OCI-LY7 (cell line): Measurements from ENCODE around the gene MAGEE1. TPM values are rescaled to one million over a fixed set of nuclear protein-coding genes. Genes with fewer than 3 reads are reported as not detected.

Source experiments
- BruUV-seq: library from RNA; stranded (reverse); fragments of 400-500 nt; replicated peaks from 2 replicates; lab custom pipeline; 2021; lab: Mats Ljungman, UMichigan
- CTCF ChIA-PET: fragments of 300-600 bp; sonication (Branson Sonifier 250); formaldehyde crosslinking; loops from one replicate; lab custom pipeline; 2022; ENCODE audit warnings: antibody characterized with exemption; ENCODE audit not compliant: unreplicated experiment; lab: Charles Lee
- POLR2A ChIA-PET: fragments of 300-600 bp; sonication (Branson Sonifier 250); formaldehyde crosslinking; loops from one replicate; lab custom pipeline; 2022; ENCODE audit warnings: antibody characterized with exemption; lab: Charles Lee
- DNase-seq: peaks from one replicate; pipeline ENCODE4 v3.0.0-alpha.2; 2015; ENCODE audit warnings: low spot score
- H2AFZ ChIP-seq: fragments of 200-600 bp; sonication (generic), shearing (Covaris generic); 2 replicates; pipeline ENCODE4 v1.6.1; 2014; ENCODE audit warnings: mild to moderate bottlenecking, antibody characterized with exemption, low read length, moderate library complexity
- H3K27ac ChIP-seq: fragments of 200-600 bp; sonication (generic); 2 replicates; pipeline ENCODE4 v1.5.1; 2014; ENCODE audit warnings: mixed run types, low read depth, mild to moderate bottlenecking, moderate library complexity, low read length, inconsistent platforms; ENCODE audit not compliant: poor library complexity, severe bottlenecking
- H3K36me3 ChIP-seq: fragments of 200-600 bp; sonication (generic); 2 replicates; pipeline ENCODE4 v1.6.1; 2014; ENCODE audit warnings: mild to moderate bottlenecking, antibody characterized with exemption, low read length, moderate library complexity, mixed read lengths; ENCODE audit not compliant: insufficient read depth
- H3K4me1 ChIP-seq: fragments of 200-600 bp; sonication (generic); 2 replicates; pipeline ENCODE4 v1.5.1; 2014; ENCODE audit warnings: mild to moderate bottlenecking, low read length; ENCODE audit not compliant: insufficient read depth, poor library complexity, severe bottlenecking
- H3K4me2 ChIP-seq: fragments of 200-600 bp; sonication (generic); 2 replicates; pipeline ENCODE4 v1.6.1; 2014; ENCODE audit warnings: mild to moderate bottlenecking, low read length
- H3K4me3 ChIP-seq: fragments of 200-600 bp; sonication (generic); 2 replicates; pipeline ENCODE4 v1.5.1; 2014; ENCODE audit warnings: mild to moderate bottlenecking, low read depth, low read length; ENCODE audit not compliant: poor library complexity, severe bottlenecking
- H3K79me2 ChIP-seq: fragments of 200-600 bp; sonication (generic); 2 replicates; pipeline ENCODE4 v1.6.1; 2016; ENCODE audit warnings: low read depth, mild to moderate bottlenecking, low read length, moderate library complexity, mixed read lengths; ENCODE audit not compliant: insufficient read depth
- H3K9me2 ChIP-seq: fragments of 200-600 bp; sonication (generic); 2 replicates; pipeline ENCODE4 v1.6.1; 2016; ENCODE audit warnings: mild to moderate bottlenecking, low read length, mixed read lengths; ENCODE audit not compliant: insufficient read depth
- H3K9me3 ChIP-seq: fragments of 200-600 bp; sonication (generic); 2 replicates; pipeline ENCODE4 v1.6.1; 2014; ENCODE audit warnings: mild to moderate bottlenecking, mixed run types, low read length, mixed read lengths
- H4K20me1 ChIP-seq: fragments of 200-600 bp; sonication (generic); 2 replicates; pipeline ENCODE4 v1.6.1; 2014; ENCODE audit warnings: mild to moderate bottlenecking, antibody characterized with exemption, low read length, moderate library complexity, mixed read lengths; ENCODE audit not compliant: insufficient read depth
- CTCF ChIP-seq: fragments of 200-600 bp; sonication (generic); conservative IDR thresholded peaks from 2 replicates; pipeline ENCODE4 v1.5.1; 2014; ENCODE audit warnings: mild to moderate bottlenecking, antibody characterized with exemption, low read length, moderate library complexity, mixed read lengths
- EZH2phosphoT487 ChIP-seq: fragments of 200-600 bp; sonication (generic); IDR thresholded peaks from 2 replicates; pipeline ENCODE4 v1.6.1; 2018; ENCODE audit warnings: low read depth, borderline replicate concordance, mild to moderate bottlenecking, mixed run types, antibody characterized with exemption, low read length, moderate library complexity, mixed read lengths
- intact Hi-C: fragments of 100-400 bp; cut with micrococcal nuclease; formaldehyde crosslinking; loops from one replicate; pipeline ENCODE4 v1.10.0; 2022; ENCODE audit not compliant: unreplicated experiment
- total RNA-seq, 2 experiments: library from RNA; depleted of rRNA in 1 of 2; stranded (reverse); fragments of >200 nt in 1 of 2; shearing (Covaris generic) in 1 of 2; gene quantifications; 2 replicates each; pipeline ENCODE4 v1.2.3, GENCODE V29; 2014 to 2022

Gene MAGEE1
- total RNA-seq, 2 experiments from 2014 or later: 0.17 to 0.35 TPM

GRCh38 chrX:76420237-76420636 is 7.3 kb upstream of the MAGEE1 start:
- Histone ChIP-seq H3K4me2 (no peak overlapping the region), H3K36me3 (no peaks in the 10 kb centered on the region), H3K9me3 (no peaks in the 10 kb centered on the region), H2AFZ (no peak overlapping the region), H3K27ac (no peak overlapping the region), H4K20me1 (no peaks in the 10 kb centered on the region), H3K9me2 (no peaks in the 10 kb centered on the region), H3K4me3 (no peak overlapping the region), H3K79me2 (no peaks in the 10 kb centered on the region), H3K4me1 (no peaks in the 10 kb centered on the region)
- no TSS peak for BruUV-seq
- peak; percentile 2 for DNase-seq
- ChIA-PET POLR2A (no interaction called here), CTCF (no interaction called here)
- intact Hi-C loops: no loop called here
- peak; percentile 36; the same call in 1 of the 2 replicates for TF ChIP-seq CTCF
- TF ChIP-seq EZH2phosphoT487: no peak

- intact Hi-C loops: no loop called here
- peak overlapping the region; percentile 66 for H3K4me3 ChIP-seq
- H3K9me2 ChIP-seq: no peaks in the 10 kb centered on the region
- H3K27ac ChIP-seq: no peak overlapping the region
- CTCF ChIA-PET: no interaction called here
- peak overlapping the region; percentile 74 for H3K4me2 ChIP-seq
- H4K20me1 ChIP-seq: no peaks in the 10 kb centered on the region
- no peak for DNase-seq
- POLR2A ChIA-PET: no interaction called here
- no peaks in the 10 kb centered on the region for H3K9me3 ChIP-seq
- no peaks in the 10 kb centered on the region for H3K79me2 ChIP-seq
- no TSS peak for BruUV-seq
- H3K4me1 ChIP-seq: peaks cover 5% of the 10 kb centered on the region
- H2AFZ ChIP-seq: peak overlapping the region; percentile 55; the same call in 1 of the 2 replicates
- H3K36me3 ChIP-seq: no peaks in the 10 kb centered on the region
- TF ChIP-seq CTCF: no peak
- no peak for TF ChIP-seq EZH2phosphoT487
These were observed 977 bp downstream of the MAGEE1 start for GRCh38 chrX:76428243-76429130.

- no peaks in the 10 kb centered on the region for H3K9me2 ChIP-seq
- H3K4me2 ChIP-seq: no peak overlapping the region
- no TSS peak for BruUV-seq
- no peaks in the 10 kb centered on the region for H3K79me2 ChIP-seq
- H3K36me3 ChIP-seq: no peaks in the 10 kb centered on the region
- H3K4me1 ChIP-seq: no peaks in the 10 kb centered on the region
- no peaks in the 10 kb centered on the region for H3K9me3 ChIP-seq
- H3K27ac ChIP-seq: no peak overlapping the region
- H3K4me3 ChIP-seq: no peak overlapping the region
- DNase-seq: no peak
- intact Hi-C loops: no loop called here
- no peaks in the 10 kb centered on the region for H4K20me1 ChIP-seq
- no peak for TF ChIP-seq CTCF
- no peak for TF ChIP-seq EZH2phosphoT487
- no peak overlapping the region for H2AFZ ChIP-seq
- POLR2A ChIA-PET: no interaction called here
- CTCF ChIA-PET: no interaction called here
These were observed 5.7 kb downstream of the MAGEE1 start for GRCh38 chrX:76433219-76433618.
